B cell (primary cell): ENCODE measurements around the gene TRPM4. TPM values are rescaled to one million over a fixed set of nuclear protein-coding genes. Genes with fewer than 3 reads are reported as not detected.

Source experiments
- ATAC-seq: fragments of 200-7000 bp; cut with Tn5 transposase; one replicate; pipeline ENCODE4 v1.10.0; 2021; ENCODE audit warnings: low read depth, mild to moderate bottlenecking, moderate number of reproducible peaks, moderate library complexity
- CTCF ChIA-PET: fragments of 350-600 bp; sonication (Branson Sonifier 250); formaldehyde crosslinking; loops from one replicate; lab custom pipeline; 2021; ENCODE audit warnings: antibody characterized with exemption, inconsistent platforms; lab: Charles Lee
- POLR2A ChIA-PET: fragments of 350-600 bp; sonication (Branson Sonifier 250); formaldehyde crosslinking; loops from one replicate; lab custom pipeline; 2021; ENCODE audit warnings: antibody characterized with exemption; lab: Charles Lee
- DNase-seq: peaks from one replicate; pipeline ENCODE4 v3.0.0; 2013
- H2AFZ ChIP-seq: 2 replicates; pipeline ENCODE4 v1.6.1; 2012; ENCODE audit warnings: mild to moderate bottlenecking, low read depth, low read length; ENCODE audit not compliant: insufficient read depth, poor library complexity, severe bottlenecking
- H3K27ac ChIP-seq, 2 donors: 1 replicate in 1 of 2; 2 replicates in 1 of 2; pipeline ENCODE4 v1.5.1; 2012 to 2013; ENCODE audit warnings: low read length in 2 of 2, mild to moderate bottlenecking in 2 of 2, moderate library complexity in 1 of 2
- H3K27me3 ChIP-seq, 4 experiments: fragments of 200-600 bp in 1 of 4; sonication (generic) in 1 of 4; replicated peaks in 1 of 4; 1 replicate in 2 of 4; 2 replicates in 2 of 4; pipeline versions ENCODE4 v1.6.1 to v1.7.0; 2013 to 2016; ENCODE audit warnings: low read length in 3 of 4, mild to moderate bottlenecking in 2 of 4, mixed read lengths in 1 of 4, moderate library complexity in 1 of 4; ENCODE audit not compliant: insufficient read depth in 4 of 4, control insufficient read depth in 3 of 4; ENCODE audit errors: control extremely low read depth in 1 of 4
- H3K36me3 ChIP-seq, 2 experiments: replicated peaks in 1 of 2; 1 replicate in 1 of 2; 2 replicates in 1 of 2; pipeline versions ENCODE4 v1.6.1 to v1.7.1; 2013; ENCODE audit warnings: low read length in 1 of 2; ENCODE audit not compliant: insufficient read depth in 2 of 2, control insufficient read depth in 1 of 2; ENCODE audit errors: control extremely low read depth in 1 of 2, extremely low read depth in 1 of 2
- H3K4me1 ChIP-seq, 2 donors: fragments of 200-600 bp in 1 of 2; sonication (generic) in 1 of 2; 1 replicate in 1 of 2; 2 replicates in 1 of 2; pipeline versions ENCODE4 v1.5.1 to v1.6.1; 2013 to 2017; ENCODE audit warnings: low read length in 2 of 2; ENCODE audit not compliant: control insufficient read depth in 2 of 2, insufficient read depth in 2 of 2
- H3K4me2 ChIP-seq: replicated peaks from 2 replicates; pipeline ENCODE3; 2012; ENCODE audit warnings: mild to moderate bottlenecking, low read depth, low read length; ENCODE audit not compliant: poor library complexity, severe bottlenecking
- H3K4me3 ChIP-seq, 5 experiments: fragments of 200-600 bp in 1 of 5; sonication (generic) in 1 of 5; 1 replicate in 3 of 5; 2 replicates in 2 of 5; pipeline versions ENCODE4 v1.5.1 to v1.7.0; 2011 to 2016; ENCODE audit warnings: low read length in 4 of 5, mild to moderate bottlenecking in 4 of 5, low read depth in 2 of 5, control low read depth in 1 of 5, moderate library complexity in 1 of 5; ENCODE audit not compliant: insufficient read depth in 1 of 5; ENCODE audit errors: control extremely low read depth in 1 of 5, extremely low read depth in 1 of 5
- H3K79me2 ChIP-seq: fragments of 200-600 bp; sonication (generic); one replicate; pipeline ENCODE4 v1.6.0; 2016; ENCODE audit warnings: low read length; ENCODE audit not compliant: control insufficient read depth, insufficient read depth
- H3K9ac ChIP-seq: fragments of 200-600 bp; sonication (generic); 2 replicates; pipeline ENCODE4 v1.6.1; 2017; ENCODE audit warnings: mild to moderate bottlenecking, low read length, moderate library complexity
- H3K9me3 ChIP-seq, 3 donors: one replicate each; pipeline versions ENCODE4 v1.6.1 to v1.7.1; 2013; ENCODE audit warnings: low read length in 2 of 3; ENCODE audit not compliant: control insufficient read depth in 2 of 3, insufficient read depth in 1 of 3; ENCODE audit errors: control extremely low read depth in 1 of 3
- H4K20me1 ChIP-seq: 2 replicates; pipeline ENCODE4 v1.6.0; 2012; ENCODE audit warnings: mild to moderate bottlenecking, low read length; ENCODE audit not compliant: insufficient read depth, control insufficient read depth, poor library complexity, severe bottlenecking
- H3K27ac Mint-ChIP-seq: one replicate; pipeline ENCODE4 v1.8.0; 2021; ENCODE audit warnings: mixed read lengths
- H3K27me3 Mint-ChIP-seq: one replicate; pipeline ENCODE4 v1.8.0; 2021; ENCODE audit warnings: mixed read lengths
- H3K4me1 Mint-ChIP-seq: one replicate; pipeline ENCODE4 v1.8.0; 2021; ENCODE audit warnings: mixed read lengths
- H3K4me3 Mint-ChIP-seq: one replicate; pipeline ENCODE4 v1.8.0; 2021; ENCODE audit warnings: mixed read lengths
- H3K9me3 Mint-ChIP-seq: one replicate; pipeline ENCODE4 v1.8.0; 2022; ENCODE audit warnings: mixed read lengths; ENCODE audit not compliant: insufficient read depth
- CTCF ChIP-seq: fragments of 200-600 bp; IDR thresholded peaks from one replicate; pipeline ENCODE4 v1.8.0; 2022; ENCODE audit warnings: antibody characterized with exemption, mild to moderate bottlenecking
- EZH2 ChIP-seq: IDR thresholded peaks from 2 replicates; pipeline ENCODE4 v1.6.1; 2012; ENCODE audit warnings: borderline replicate concordance, low read depth, mild to moderate bottlenecking, moderate library complexity, low read length; ENCODE audit not compliant: insufficient read depth, poor library complexity, severe bottlenecking
- WGBS: methylation state at CpG from one replicate; pipeline ENCODE4 v1.1.5; 2013; ENCODE audit warnings: missing lambda C conversion rate; ENCODE audit not compliant: insufficient coverage; 5-methylcytosine and 5-hydroxymethylcytosine counted together
- intact Hi-C: fragments of 100-400 bp; cut with micrococcal nuclease; formaldehyde crosslinking; loops from one replicate; pipeline ENCODE4 v1.10.0; 2022
- polyA plus RNA-seq: library from polyadenylated mRNA; depleted of rRNA; stranded (reverse); fragments of >200 nt; gene quantifications from 2 replicates; pipeline ENCODE4 v1.2.3, GENCODE V29; 2012
- total RNA-seq, 2 donors: library from RNA; stranded (reverse); fragments of 120-200 nt in 1 of 2; gene quantifications; 1 replicate in 1 of 2; 2 replicates in 1 of 2; pipeline versions ENCODE4 v1.2.3 to v1.2.4, GENCODE V29; 2013 to 2022

The TRPM4 gene
- total and polyA plus RNA-seq, 2 donors (not counting 1 experiment from before 2014, with no cell fraction given) = 0.24 TPM; not detected in 1

DNA sequence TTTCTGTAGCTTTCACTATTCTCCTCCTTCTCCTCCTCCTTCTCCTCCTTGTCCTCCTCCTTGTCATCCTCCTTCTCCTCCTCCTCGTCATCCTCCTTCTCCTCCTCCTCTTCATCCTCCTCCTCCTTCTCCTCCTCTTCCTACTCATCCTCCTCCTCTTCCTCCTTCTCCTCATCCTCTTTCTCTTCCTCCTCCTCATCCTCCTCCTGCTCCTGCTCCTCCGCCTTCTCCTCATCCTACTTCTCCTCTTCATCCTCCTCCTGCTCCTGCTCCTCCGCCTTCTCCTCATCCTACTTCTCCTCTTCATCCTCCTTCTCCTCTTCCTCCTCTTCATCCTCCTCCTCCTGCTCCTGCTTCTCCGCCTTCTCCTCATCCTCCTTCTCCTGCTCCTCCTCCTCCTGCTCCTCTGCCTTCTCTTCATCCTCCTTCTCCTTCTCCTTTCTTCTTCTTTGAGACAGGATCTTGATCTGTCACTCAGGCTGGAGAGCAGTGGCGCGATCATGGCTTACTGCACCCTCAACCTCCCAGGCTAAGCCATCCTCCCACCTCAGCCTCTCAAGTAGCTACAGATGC lies 36.3 kb downstream of the TRPM4 start:
- H3K4me3 ChIP-seq = no peak overlapping the region
- H4K20me1 ChIP-seq = no peaks in the 10 kb centered on the region
- DNase-seq = no peak
- no peak overlapping the region for H3K4me2 ChIP-seq
- H3K27me3 ChIP-seq = peaks cover 0 to 7% (median 1%) of the 10 kb centered on the region in 4 experiments
- 94% methylated on average over 6 of the region's 6 CpGs for WGBS
- H3K27ac ChIP-seq = no peak overlapping the region
- CTCF ChIA-PET = interaction anchor here (0.7 to 1.2 kb wide), 4 partner anchors 15 to 96 kb away, joined by 3 to 4 read pairs (median 3); no protein-coding TSS in a partner anchor
- H3K9me3 ChIP-seq = peaks cover 0 to 9% (median 0%) of the 10 kb centered on the region in 3 donors
- H3K9me3 Mint-ChIP-seq = no peaks in the 10 kb centered on the region
- no peaks in the 10 kb centered on the region for H3K4me1 ChIP-seq
- no peak overlapping the region for H3K27ac Mint-ChIP-seq
- POLR2A ChIA-PET = no interaction called here
- peaks cover 3% of the 10 kb centered on the region for H3K27me3 Mint-ChIP-seq
- no peaks in the 10 kb centered on the region for H3K36me3 ChIP-seq
- H3K79me2 ChIP-seq = no peaks in the 10 kb centered on the region
- H2AFZ ChIP-seq = no peak overlapping the region
- intact Hi-C loops = no loop called here
- no peak overlapping the region for H3K4me3 Mint-ChIP-seq
- peaks cover under 1% of the 10 kb centered on the region for H3K4me1 Mint-ChIP-seq
- no peak for ATAC-seq
- TF ChIP-seq CTCF (no peak), EZH2 (no peak)
- no peak overlapping the region for H3K9ac ChIP-seq

- Histone ChIP-seq H3K9me3 (peaks cover 0 to 9% (median 0%) of the 10 kb centered on the region in 3 donors), H3K36me3 (no peaks in the 10 kb centered on the region), H4K20me1 (no peaks in the 10 kb centered on the region), H2AFZ (no peak overlapping the region), H3K4me2 (no peak overlapping the region), H3K4me3 (no peak overlapping the region), H3K27ac (no peak overlapping the region), H3K27me3 (peaks cover 0 to 7% (median 1%) of the 10 kb centered on the region in 4 experiments), H3K9ac (no peak overlapping the region), H3K79me2 (no peaks in the 10 kb centered on the region), H3K4me1 (no peaks in the 10 kb centered on the region)
- H3K27ac Mint-ChIP-seq = no peak overlapping the region
- peaks cover 1% of the 10 kb centered on the region for H3K4me1 Mint-ChIP-seq
- H3K27me3 Mint-ChIP-seq = peaks cover 3% of the 10 kb centered on the region
- intact Hi-C loops = no loop called here
- ChIA-PET POLR2A (no interaction called here), CTCF (interaction anchor here (0.7 to 1.2 kb wide), 3 partner anchors 14 to 138 kb away, joined by 3 read pairs; no protein-coding TSS in a partner anchor)
- no peak for TF ChIP-seq EZH2
- no peak for TF ChIP-seq CTCF
- DNase-seq (no peak), ATAC-seq (no peak)
- H3K4me3 Mint-ChIP-seq = no peak overlapping the region
- WGBS = 95% methylated on average over 4 of the region's 4 CpGs
- no peaks in the 10 kb centered on the region for H3K9me3 Mint-ChIP-seq
Measured at GRCh38 chr19:49194408-49194807, 36.8 kb downstream of the TRPM4 start.
